D341Med (cell line): Measurements from ENCODE around the gene NRN1L.

Experiments
- DNase-seq: peaks from one replicate; pipeline ENCODE4 v3.0.0; 2012; ENCODE audit warnings: low spot score

The NRN1L gene

GRCh38 chr16:67935402-67936123 lies 50.9 kb downstream of the NRN1L start:
- peak; percentile 95 for DNase-seq
